Suppressor macrophage (primary cell): ENCODE data around the gene P2RY12.

ENCODE experiments used
- DNase-seq, 4 experiments: peaks; one replicate each; pipeline ENCODE4 v3.0.0-alpha.2; 2020 to 2022

The P2RY12 gene

DNA sequence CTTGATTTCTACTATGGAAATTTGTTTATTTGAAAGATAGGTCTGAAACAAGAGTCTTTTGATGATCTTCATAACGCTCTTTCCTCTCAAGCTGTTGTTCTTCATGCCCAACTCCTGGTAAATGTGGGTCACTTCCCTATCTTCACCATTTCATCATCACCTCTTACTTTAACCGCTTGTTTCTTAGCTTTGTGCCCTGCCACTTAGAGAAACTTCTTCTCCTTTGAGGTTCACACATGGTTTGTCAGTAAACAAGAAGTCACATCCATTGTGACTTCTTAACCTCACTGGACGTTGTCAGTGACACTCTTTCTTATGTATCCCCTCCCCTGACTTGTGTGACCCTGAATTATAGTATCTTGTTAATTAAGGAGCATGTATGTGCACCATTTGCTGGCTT is 38.3 kb downstream of the P2RY12 start:
- peak; percentile 62 to 89 (median 78) for DNase-seq

DNA sequence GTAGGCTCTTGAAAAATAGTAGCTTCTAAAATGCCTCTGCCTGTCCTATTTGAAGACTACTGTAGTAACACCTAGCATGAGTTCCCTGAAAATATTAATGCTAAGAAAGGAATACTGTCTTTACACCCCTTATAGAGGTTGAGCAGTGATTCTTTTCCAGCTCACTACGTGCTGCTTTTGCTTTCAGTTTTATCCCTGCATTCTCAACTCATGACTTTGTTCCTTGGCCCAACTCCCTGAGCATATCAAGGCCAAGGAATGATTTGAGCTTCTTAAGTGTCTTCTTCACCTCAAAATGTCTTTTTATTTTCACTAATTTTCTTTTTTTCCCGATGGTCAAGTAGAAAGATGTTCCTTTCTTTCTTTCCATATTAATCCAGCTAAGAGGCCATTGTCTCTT is 38.7 kb downstream of the P2RY12 start:
- peak in 1 of 4 experiments; percentile 20 for DNase-seq

- peak; percentile 23 to 54 (median 50) for DNase-seq
These were observed 52.9 kb downstream of the P2RY12 start for GRCh38 chr3:151331696-151332095.

- peak; percentile 47 to 85 (median 66) for DNase-seq
These were observed 53.7 kb downstream of the P2RY12 start for GRCh38 chr3:151330899-151331298.

- peak in 3 of 4 experiments; percentile 13 to 47 (median 46) for DNase-seq
These were observed 54.2 kb downstream of the P2RY12 start for GRCh38 chr3:151330379-151330778.

- DNase-seq, result peak; percentile 38 to 79 (median 62)
These were observed 55.2 kb downstream of the P2RY12 start, which contains the start of gene P2RY13 for GRCh38 chr3:151329363-151329762. TSS of gene P2RY13 (minus strand) at chr3:151329549. CDS start at chr3:151329528, 21 bp downstream.

DNA sequence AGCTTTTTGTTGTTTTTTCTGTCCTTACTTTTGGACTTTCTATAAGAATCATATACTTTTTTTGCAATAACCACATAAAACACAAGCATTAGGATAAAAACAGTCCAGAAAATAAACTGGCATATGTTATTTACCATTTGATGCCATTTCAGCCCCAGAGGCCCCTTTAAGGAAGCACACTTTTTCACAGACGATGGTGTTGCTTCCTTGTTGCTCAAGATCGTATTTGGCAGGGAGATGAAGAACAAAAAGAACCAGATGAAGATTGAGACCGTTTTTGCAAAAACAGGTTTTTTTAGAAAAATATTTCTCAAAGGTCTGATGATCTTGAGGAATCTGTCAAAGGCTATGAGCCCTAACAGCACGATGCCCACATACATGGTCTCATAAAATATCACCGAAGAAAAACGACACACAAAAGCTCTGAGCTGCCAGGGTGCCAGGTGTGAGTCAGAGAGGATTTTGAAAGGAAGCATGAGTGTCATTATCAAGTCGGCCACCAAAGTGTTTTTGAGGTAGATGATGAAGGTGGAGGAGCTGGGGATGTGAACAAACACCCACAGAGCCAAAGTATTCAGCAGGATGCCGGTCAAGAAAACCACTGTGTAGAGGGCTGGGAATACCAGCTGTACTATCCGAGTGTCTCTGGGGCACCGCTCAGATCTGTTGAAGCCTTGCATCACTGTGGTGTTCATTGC is 56.1 kb downstream of the P2RY12 start:
- peak in 3 of 4 experiments; percentile 44 to 64 (median 55) for DNase-seq

- DNase-seq, result peak in 2 of 4 experiments; percentile 50 to 68
These were observed 56.9 kb downstream of the P2RY12 start for GRCh38 chr3:151327571-151328198.

DNA sequence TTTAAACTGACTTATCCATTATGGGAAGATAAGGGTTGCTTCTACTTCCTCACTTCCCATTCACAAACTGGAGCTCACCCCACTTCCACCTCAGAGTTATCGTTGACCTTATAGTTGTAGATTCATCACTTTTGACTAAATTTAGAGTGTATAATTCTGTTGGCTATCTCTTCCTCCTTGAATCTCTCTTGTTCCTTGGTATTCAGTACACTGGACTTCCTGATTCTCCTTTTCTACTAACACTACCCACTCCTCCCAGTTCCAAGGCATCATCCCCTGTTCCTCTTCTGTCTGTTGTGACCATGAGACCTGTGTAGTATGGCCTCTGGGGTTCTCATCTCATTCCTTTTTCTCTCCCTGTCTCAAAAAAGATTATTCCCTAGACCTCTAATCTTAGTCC is 62.0 kb downstream of the P2RY12 start:
- DNase-seq, result peak; percentile 30 to 71 (median 62)

- DNase-seq, result peak in 2 of 4 experiments; percentile 28 to 49
These were observed 63.0 kb downstream of the P2RY12 start for GRCh38 chr3:151321526-151321925.

- no peak for DNase-seq
These were observed 64.4 kb downstream of the P2RY12 start for GRCh38 chr3:151320131-151320530.

DNA sequence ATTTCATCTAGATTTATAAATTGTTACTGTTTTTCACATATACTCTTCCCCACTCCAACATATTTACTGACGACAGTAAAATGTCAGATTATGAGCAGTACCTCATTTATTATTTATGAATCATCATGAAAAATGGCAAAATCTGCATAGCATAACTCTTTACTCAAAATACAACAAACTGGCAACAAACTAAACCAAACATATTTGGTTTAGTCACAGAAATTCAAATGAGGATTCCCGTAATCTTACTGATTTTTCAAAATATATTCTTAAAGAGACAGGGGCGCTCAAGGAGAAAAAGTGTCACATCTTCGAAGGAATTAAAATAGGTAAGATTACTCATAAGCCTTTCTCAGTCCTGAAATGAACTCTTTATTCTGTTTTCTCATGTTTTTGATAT is 64.9 kb downstream of the P2RY12 start:
- DNase-seq, result no peak

DNA sequence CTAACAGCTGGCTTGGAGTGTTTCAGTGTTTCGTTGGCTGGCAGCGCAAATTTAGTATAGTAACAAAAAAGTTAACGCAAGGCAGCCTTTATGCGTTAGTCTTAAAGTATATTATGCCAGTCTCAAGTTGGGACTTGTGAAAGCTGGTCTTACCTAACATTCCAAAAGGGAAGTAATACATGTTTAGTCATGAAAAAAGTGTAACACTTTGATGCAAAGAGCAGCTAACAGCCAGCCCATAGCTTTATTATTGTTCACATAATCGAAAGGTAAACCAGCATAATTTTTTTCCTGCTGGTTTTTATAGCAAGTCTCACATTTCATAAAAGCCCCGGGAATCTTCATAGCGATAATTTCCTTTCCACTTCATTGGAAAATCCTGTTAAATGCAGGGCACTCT is 65.6 kb downstream of the P2RY12 start:
- DNase-seq, result peak; percentile 32 to 82 (median 63)

DNA sequence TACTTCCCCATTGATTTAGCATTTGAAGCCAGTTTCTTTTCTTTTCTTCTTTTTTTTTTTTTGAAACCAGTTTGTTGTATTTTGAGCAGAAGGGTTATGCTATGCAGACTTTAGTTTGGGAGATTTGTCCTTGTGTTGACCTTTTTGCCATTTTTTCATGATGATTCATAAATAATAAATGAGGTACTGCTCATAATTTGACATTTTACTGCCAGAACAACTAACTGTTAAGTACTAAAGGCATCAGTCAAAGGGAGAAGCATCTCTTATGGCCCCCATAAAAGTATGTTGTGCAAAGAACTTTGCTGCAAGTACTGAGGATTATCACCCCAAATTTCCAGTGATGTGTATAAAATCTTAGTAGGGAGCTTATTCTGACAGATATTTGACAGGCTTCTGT is 66.2 kb downstream of the P2RY12 start:
- no peak for DNase-seq

DNA sequence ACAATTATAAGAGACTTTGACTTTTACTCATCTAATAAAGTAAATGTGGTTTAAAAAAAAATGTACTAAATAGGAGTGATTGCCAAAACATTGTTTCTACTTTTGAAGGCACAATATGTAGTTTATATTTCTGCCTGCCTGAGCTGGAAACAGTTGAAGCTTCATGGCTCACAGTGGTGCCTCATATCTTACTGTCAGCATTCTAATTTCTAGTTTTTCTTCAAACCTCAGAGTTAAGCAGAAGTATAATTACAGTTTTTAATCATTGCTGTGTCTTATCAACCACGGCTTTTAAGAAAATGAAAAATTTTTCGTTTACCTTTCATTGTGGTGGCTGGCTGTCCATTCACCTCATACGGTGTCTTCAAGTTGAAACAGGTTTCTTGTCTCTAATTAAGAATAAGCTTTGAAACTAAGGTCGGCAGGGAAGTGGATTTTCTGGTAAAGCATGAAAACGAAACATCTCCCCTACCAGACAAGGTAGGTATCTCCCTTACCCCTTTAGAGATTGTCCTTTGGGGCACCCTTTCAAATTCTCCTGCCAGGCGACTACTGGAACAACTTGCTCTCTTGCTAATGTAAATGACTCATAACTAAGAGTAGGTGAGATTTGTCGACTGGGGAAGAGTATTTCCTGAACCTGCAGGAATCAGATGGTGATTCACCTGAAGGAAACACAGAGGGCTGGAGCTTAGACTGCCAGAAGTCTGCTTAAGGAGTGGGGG is 68.1 kb downstream of the P2RY12 start, which contains the start of gene GPR87:
TSS of gene GPR87 (minus strand) at position 554 of the 725 bp plus-strand sequence. CDS start 16,720 bp downstream, outside the sequence.
- no peak for DNase-seq

GRCh38 chr3:151315846-151316245 is 68.7 kb downstream of the P2RY12 start:
- no peak for DNase-seq

GRCh38 chr3:151315136-151315535 is 69.4 kb downstream of the P2RY12 start:
- DNase-seq, result no peak

DNA sequence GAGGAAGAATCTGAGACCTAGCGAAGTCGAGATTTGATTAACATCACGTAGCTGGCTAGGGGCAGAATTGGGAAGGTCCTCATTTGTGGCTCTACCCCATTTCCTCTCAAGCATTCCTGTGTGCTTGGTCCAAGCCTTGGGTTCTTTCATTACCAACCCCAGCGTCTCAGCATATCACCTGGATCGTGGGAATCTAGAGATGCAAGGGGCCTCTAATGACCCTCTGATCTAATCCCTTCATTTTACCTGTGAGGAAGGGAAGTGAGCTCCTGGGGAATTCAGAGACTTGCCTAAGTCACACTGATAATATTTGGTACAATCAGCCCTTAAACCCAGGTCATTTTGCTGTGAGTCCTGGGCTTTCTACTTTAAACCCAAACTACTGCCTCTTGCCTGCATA is 70.0 kb downstream of the P2RY12 start:
- no peak for DNase-seq

GRCh38 chr3:151314137-151314536 is 70.4 kb downstream of the P2RY12 start:
- no peak for DNase-seq

- DNase-seq, result no peak
These were observed 71.6 kb downstream of the P2RY12 start for GRCh38 chr3:151312972-151313371.

GRCh38 chr3:151309566-151309965 is 75.0 kb downstream of the P2RY12 start:
- no peak for DNase-seq

GRCh38 chr3:151307583-151308488 is 76.7 kb downstream of the P2RY12 start:
- no peak for DNase-seq
